GM10266 (cell line): ENCODE measurements around the gene ARHGAP40.

Source experiments
- DNase-seq: peaks from one replicate; pipeline ENCODE4 v3.0.0; 2012; ENCODE audit errors: extremely low spot score
- TF ChIP-seq, protein P1 (sequence below): IDR thresholded peaks from 2 replicates; pipeline ENCODE4 v1.5.1; 2012; ENCODE audit warnings: mild to moderate bottlenecking, low read depth; ENCODE audit not compliant: control insufficient read depth, insufficient read depth; ENCODE audit errors: missing control alignments

The ARHGAP40 gene

GRCh38 chr20:38601216-38602184, at the start of gene ARHGAP40:
Gene ARHGAP40 (plus strand): TSS chr20:38601809.
- TF ChIP-seq, protein P1, sequence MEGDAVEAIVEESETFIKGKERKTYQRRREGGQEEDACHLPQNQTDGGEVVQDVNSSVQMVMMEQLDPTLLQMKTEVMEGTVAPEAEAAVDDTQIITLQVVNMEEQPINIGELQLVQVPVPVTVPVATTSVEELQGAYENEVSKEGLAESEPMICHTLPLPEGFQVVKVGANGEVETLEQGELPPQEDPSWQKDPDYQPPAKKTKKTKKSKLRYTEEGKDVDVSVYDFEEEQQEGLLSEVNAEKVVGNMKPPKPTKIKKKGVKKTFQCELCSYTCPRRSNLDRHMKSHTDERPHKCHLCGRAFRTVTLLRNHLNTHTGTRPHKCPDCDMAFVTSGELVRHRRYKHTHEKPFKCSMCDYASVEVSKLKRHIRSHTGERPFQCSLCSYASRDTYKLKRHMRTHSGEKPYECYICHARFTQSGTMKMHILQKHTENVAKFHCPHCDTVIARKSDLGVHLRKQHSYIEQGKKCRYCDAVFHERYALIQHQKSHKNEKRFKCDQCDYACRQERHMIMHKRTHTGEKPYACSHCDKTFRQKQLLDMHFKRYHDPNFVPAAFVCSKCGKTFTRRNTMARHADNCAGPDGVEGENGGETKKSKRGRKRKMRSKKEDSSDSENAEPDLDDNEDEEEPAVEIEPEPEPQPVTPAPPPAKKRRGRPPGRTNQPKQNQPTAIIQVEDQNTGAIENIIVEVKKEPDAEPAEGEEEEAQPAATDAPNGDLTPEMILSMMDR = peak; percentile 8
- DNase-seq = peak; percentile 52

DNA sequence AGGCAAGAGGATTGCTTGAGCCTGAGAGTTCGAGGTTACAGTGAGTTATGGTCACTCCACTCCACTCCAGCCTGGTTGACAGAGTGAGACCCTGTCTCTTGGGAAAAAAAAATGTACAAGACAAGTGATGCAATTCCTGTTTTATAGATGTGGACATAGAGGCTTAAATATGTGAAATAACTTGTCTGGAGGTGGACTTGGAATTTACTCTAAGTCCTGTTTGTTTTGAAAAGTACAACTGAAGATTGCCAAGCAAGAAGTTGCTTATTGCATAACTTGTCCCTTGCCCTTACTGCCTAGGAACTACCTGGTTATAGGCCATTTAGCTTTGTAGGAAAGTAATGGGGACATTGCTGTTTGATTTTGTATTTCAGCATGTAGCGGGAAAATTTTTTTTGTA, 46.6 kb upstream of the ARHGAP40 start:
- DNase-seq = no peak
- TF ChIP-seq, protein P1 = no peak

- TF ChIP-seq, protein P1 = no peak
- DNase-seq = no peak
Measured at GRCh38 chr20:38555395-38555794, 46.2 kb upstream of the ARHGAP40 start.

DNA sequence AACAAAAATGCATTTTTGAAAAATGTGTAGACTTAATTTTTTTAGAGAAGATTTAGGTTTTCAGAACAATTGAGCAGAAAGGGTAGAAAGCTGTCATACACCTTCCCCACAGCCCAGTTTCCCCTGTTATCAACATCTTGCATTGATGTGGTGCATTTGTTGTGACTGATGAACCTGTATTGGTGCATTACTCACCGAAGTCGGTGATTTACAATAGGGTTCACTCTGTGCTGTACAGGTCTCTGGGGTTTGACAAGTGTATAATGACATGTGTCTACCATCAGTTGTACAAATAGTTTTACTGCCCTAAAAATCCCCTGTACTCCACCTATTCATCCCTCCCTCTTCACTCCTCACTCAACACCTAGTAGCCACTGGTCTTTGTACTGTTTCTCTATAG, 44.4 kb upstream of the ARHGAP40 start:
- TF ChIP-seq, protein P1 = no peak
- DNase-seq = no peak

GRCh38 chr20:38558596-38559360, 42.8 kb upstream of the ARHGAP40 start:
- DNase-seq = no peak
- TF ChIP-seq, protein P1 = no peak

- TF ChIP-seq, protein P1 = no peak
- no peak for DNase-seq
Measured at GRCh38 chr20:38559764-38560163, 41.8 kb upstream of the ARHGAP40 start.
